ENCODE results near the gene SRCIN1.
"Not testable (repeated sequence)": the region's sequence is repeated elsewhere in the genome, so short reads cannot be mapped to it uniquely, and the experiment has no call there.

SRCIN1 gene

DNA sequence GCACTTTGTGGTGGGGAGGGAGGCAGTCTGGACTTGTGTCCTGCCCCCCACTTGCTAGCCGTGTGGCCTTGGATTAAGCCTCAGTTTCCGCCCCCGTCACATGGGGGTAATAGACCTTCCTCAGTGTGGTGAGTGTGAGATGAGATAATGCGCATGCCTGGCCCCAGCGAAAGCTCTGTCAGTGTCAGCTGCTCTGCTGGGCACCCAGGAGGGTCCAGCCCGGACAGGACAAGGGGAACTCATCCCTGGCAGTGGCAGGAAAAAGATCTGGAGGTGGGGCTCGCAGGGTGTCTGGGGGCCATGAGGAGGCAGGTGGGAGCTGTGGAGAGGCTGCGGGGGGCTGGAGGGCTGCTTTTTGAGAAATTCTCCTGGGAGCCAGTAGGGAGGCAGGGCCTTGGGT lies 63.5 kb downstream of the SRCIN1 start:
- DNase-seq = no peak

DNA sequence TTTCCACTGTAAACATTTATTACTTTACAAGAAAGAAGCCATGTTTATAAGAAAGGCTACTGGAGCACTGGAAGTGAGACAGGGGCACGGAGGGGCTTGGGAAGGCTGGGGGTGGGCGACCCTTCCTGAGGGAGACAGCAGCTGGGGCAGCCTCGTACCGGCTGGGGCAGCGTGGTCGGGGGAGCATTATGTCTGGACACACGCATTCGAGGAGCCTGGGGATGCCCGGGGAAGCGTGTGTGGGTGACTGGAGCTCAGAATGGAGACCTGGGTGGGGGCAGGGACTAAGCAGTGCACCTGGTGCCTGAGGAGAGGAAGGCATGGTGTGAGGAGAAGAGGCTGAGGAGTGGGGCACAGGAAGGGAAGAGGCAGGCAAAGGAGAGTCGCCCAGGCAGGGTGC lies 64.5 kb downstream of the SRCIN1 start:
- DNase-seq = peak; percentile 43

DNA sequence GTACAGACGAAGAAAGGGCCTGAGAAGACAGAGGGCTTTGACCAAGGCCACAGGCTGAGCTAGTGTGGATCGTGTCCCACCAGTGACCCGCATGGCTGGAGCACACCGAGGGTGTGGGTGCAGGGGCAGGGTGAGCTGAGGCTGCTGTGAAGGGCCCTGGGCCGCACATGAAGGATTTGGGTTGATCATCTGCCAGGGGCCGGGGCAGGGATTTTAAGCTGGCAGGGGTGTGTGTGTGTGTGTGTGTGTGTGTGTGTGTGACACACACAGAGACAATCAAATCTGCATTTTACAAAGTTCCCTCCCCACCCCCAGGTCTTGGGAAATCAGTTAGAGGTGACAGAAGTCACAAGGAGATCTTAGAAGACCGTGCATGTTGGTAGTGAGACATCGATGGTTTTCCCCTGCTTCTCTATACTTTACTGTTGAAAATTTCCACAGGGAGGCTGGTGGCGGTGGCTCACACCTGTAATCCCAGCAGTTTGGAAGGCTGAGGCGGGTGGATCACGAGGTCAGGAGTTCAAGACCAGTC lies 65.2 kb downstream of the SRCIN1 start:
- DNase-seq = no peak

DNA sequence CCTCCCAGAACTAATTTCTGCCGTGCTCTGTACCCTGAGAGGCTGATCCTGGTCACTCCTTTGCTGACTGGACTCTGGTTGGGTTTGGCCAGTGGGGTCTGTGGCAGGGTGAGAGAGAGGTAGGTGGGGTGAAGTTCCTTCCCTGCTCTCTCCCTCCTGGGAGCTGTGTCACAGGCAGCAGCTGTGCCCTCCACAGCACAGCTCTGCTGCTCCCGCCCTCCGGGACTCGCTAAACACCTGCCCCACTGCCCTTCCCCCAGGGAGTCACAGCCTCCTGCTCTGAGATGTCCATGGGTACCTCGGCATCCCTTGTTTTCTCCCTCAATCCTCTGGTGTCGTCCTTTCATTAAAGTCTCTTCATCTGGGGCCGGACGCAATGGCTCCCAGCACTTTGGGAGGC lies 66.4 kb downstream of the SRCIN1 start:
- peak; percentile 95 for DNase-seq

DNA sequence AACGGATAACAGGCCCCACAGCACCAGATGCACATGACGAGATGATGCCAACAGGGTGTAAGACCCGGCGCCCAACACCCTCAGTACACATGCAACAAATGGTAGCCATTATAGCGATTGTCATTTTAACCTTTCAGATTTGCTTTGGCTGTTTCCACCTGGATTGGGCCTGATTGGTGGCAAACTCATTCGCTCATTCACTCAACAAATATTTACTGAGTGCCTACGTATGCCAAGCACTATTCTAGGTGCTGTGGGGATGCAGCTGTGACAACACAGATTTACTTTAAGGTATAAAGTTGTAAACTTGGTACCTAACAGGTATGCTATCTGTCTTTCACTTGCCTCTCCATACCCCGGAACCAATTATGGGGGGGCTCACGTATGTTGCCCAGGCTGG lies 66.8 kb downstream of the SRCIN1 start:
- DNase-seq = peak; percentile 98

DNA sequence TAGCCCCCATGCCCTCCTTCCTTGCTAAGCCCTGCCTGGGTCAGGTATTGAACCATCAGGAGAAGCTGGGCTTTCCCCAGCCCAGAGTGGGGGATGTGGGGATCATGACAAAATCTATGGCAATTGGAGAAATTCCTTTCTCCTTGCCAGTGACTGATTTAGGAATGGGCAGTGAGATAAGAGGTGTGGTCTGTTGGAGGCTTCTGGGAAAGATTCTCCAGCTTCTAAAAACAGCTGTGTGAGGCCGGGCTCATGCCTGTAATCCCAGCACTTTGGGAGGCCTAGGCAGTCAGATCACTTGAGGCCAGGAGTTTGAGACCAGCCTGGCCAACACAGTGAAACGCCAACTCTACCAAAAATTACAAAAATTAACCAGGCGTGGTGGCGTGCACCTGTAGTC lies 69.1 kb downstream of the SRCIN1 start:
- DNase-seq = no peak

DNA sequence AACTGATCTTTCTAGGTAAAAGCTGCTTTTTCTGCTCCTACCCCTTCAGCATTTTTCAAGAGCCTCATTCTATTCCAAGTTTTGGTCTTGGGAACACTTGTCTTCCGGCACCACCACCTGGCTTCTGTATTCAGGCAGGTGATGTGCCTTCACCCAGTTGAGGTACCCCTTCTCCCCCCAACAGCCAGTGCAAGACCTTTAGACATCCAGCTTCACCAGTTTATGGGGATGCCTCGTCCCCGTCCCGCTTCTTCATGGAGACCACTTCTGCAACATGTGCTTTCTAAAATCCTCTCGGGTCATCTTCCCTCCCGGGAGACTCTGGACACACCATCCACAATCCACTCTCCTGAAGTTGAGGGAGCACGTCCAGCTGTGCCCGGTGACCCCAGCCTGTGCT lies 69.9 kb downstream of the SRCIN1 start:
- DNase-seq = no peak

DNA sequence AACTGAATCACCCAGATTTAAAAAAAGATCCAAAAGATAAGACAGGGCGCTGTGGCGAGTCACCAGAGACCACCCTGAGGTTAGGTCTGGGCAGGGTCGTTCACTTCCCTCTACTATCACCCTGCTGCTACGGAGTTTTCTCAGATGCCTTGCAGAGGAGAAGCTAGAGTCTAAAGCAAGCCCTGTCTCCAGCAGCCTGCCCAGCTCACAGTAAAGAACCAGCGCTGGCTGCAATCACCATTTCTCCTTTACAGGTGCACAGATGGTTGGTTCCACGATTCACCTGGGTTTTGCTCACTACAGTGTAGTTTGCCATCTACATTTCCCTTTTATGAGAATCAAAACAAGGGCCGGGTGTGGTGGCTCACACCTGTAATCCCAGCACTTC lies 71.3 kb downstream of the SRCIN1 start:
- peak; percentile 57 for DNase-seq

DNA sequence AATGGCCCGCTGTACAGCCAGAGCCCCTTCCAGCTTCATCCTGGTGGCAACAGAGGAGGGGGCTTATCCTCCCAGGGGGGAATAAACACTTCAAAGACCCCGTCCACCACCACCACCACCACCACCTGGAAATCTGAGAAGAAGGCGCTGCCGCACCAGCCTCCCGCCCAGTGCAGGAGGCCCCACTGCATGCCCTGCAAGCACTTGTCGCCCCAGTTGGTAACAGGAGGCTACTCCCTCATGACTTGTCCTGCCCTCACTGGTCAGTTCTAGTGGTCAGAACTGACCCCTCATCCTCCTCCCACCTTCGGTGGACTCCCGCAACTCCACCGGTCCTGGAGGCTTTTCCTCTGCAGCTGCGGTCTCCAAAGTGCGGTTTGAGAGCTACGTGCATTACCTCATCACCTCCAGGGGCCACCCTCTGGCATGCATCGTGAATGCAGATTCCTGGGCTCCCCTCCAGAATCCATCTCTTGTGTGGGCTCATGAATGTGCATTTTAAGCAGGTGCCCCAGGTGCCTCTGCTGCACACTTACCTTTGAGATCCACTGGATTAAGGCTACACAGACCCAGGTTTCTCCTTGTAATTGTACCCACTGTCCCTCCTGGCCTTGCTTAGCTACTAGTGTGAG lies 71.8 kb downstream of the SRCIN1 start:
- DNase-seq = peak; percentile 60

DNA sequence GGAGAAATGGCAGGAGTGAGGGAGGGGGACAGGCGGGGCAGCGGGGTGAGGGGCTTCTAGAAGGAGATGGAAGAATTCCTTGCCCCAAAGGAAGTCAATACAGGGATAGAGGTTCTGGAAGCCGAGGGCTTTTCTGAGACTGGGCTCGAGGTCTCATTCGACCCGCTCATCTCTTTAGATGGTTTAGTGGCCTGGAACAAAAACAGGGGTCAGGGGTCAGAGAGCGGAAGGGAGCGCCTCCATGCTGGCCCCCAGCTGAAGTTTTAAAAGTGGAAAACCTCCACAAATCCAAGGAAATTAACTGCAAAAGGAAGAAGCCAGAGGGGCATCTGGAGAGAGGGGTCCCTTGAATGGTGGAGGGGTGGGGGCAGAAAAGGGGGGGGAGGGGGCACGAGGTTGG lies 72.5 kb downstream of the SRCIN1 start:
- no peak for DNase-seq

DNA sequence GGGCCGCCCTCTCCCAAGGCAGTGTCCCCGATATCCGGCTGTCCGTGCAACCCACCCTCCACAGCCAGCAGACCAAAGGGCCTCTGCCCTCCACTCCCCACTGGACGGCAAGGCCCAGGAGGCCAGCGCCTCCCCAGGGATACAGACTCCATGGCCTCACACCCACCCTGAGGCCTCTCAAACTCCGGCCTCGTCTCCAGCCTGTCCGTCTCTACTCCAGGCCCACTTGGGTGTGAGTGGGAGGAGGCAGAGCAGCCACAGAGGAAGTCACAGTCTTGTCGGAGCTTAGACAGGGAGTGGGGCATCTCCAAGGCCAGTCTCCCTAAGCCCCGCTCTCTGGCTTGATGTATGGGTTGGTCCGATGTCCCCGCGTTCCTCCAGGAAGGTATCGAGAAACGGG lies 73.3 kb downstream of the SRCIN1 start:
- no peak for DNase-seq

DNA sequence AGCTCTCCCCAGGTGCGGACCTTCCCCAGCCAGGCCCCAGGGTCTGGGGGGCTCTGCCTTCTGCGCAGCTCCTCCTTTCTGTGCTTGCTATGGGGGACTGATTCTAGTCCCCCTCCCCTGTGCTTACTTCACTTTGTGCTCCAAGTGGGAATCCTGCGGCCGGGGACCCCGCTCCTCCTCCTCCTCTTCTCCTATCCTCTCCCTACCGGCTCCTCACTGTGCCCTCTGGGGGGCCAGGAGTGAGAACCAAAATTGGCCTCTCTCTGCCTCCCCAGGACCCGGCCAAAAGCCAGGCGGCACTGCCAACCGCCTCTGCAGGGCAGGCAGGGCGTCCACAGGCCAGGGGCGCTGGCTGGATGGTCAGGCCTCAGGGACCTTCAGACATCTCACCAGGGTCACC lies 74.0 kb downstream of the SRCIN1 start:
- not testable (repeated sequence) for DNase-seq

DNA sequence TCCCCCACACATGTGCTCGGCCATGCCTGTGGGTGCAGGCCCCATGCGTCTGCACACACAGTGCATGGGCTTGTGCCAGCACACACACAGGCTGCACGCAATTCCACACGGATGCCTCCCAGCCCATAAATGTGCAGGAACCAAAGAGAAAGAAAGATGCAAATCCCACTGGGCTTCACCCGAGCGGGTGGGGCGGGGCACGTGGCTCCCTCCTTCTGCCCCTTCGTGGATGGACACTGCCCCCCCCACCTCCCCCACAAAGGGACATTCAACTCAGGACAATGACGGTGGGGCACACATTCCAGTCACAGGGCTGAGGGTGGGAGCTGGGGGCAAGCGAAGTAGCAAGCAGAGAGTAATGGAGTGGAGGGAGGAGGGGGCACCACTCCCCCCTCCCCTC lies 74.9 kb downstream of the SRCIN1 start:
- DNase-seq = not testable (repeated sequence)

DNA sequence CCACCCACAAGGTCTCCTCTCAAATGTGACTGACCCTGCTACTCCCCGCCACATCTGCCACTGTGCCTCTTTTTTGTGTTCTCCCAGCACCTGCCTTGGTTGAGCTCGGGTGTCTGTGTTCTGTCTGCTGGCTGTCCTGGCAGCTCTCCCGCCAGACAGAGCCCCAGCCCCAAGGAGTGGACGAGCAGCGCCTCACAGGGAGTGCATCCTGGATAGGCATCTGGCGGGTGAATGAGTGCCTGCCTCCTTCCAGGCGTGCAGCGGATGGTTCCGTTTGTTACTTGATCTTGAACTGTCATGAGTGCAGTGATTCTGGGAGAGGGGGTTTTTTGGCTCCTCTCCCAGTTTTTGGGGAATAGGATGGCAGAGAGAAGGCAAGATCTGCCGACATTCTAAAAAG lies 77.6 kb downstream of the SRCIN1 start:
- DNase-seq = peak; percentile 76

DNA sequence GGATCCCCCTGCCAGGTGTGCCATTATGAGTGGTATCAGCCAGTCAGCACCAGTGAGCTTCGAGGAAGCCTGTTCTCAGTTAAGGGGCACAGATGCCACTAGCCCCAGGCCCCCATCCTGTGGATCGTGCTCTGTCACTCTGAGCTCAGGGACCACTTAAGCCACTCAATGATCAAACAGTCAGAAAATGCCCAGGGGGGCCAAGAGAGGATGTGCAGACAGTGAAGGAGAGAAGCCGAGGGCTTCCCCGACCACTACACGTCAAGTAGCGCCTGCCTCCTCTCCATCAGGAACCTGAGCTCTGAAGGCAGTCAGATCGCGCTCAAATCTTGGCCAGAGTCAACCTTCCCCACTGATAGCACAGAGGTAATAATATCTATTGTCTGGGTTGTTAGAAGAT lies 79.2 kb downstream of the SRCIN1 start:
- DNase-seq = not testable (repeated sequence)

DNA sequence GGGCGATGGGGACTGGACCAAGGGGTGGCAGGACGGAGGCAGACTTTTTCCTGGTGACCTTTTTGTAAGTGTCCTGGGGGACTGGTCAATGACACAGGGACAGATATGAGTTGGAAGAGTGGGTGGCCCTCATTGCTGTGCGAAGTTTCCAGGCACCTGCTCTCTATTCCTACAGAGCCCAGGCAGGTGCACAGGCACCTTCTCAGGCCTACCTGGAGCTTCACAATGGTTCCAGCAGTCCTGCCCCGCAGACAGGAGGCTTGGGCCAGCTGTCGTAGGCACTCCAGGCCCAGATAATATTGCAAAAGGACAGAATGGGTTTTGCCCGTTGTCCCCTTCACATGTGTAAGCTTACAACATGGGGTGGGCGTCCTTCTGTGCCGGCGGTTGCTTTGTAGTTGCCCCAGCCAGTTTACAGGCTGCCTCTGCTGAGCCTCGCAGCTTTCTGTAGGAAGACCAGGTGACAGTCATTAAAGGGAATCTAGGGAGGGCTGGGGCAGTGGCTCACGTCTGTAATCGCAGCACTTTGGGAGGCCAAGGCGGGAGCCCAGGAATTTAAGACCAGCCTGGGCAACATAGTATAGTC lies 93.2 kb downstream of the SRCIN1 start:
- no peak for DNase-seq

DNA sequence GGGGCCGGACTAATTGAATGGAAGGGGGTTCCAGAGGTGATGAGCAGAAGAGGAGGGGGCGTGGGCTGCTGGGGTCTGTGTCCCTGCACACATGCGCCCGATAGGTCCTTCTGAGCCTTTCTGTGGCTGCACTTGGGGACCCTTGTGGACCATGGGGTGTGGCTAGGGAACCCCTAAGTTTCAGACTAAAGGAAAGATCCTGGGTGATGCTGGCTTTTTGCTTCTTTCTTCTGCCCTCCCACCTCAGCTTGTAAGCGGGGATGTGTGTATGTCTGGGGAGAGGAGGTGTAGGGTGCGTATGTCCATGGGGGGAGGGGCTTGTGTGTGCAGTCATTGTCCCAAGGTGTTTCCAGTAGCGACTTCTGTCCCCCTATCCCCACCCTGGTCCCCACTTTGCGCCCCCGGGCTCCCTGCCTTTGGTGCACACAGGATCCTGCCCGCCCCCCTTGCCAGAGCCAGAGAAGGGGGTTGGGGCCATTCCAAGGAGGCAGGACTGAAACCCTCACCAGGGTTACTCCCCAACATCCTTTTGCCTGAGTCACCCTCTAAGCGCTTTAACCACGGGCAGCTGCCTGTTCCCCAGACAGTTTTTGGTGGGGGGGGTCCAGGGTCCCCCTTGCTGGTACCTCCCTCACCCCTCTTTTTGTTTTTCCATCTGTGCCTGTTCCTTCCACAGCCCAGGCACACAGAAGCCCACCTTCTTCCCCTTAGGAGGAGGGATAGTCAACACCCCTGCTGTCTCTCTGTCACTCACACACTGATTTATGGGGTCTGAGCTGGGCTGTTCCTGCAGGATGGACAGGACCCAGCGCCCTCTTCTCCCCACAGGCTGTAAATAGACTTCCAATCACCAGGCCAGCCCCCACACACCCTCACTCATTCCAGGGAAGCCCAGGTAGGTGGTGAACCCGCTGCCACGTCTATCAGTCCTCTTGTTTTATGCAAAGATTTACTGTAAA lies 94.3 kb downstream of the SRCIN1 start:
- no peak for DNase-seq

DNA sequence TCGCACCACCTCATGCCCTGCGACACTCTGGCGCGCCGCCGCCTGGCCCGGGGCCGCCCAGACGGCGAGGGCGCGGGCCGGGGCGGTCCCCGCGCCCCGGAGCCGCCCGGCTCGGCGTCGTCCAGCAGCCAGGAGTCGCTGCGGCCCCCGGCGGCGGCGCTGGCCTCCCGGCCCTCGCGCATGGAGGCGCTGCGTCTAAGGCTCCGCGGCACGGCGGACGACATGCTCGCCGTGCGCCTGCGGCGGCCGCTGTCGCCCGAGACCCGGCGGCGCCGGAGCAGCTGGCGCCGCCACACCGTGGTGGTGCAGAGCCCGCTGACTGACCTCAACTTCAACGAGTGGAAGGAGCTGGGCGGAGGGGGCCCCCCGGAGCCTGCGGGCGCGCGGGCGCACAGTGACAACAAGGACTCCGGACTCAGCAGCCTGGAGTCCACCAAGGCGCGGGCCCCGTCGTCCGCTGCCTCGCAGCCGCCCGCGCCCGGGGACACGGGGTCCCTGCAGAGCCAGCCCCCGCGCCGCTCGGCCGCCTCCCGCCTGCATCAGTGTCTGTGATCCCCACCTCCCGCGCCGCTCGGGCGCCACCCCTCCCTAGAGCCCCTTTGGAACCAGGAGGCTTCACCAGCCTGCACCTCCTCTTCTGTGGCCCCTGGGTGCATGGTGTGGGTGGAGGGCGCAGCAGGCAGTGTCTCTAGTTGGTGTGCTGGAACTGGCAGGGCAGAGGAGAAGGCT lies 95.2 kb downstream of the SRCIN1 start:
- no peak for DNase-seq

DNA sequence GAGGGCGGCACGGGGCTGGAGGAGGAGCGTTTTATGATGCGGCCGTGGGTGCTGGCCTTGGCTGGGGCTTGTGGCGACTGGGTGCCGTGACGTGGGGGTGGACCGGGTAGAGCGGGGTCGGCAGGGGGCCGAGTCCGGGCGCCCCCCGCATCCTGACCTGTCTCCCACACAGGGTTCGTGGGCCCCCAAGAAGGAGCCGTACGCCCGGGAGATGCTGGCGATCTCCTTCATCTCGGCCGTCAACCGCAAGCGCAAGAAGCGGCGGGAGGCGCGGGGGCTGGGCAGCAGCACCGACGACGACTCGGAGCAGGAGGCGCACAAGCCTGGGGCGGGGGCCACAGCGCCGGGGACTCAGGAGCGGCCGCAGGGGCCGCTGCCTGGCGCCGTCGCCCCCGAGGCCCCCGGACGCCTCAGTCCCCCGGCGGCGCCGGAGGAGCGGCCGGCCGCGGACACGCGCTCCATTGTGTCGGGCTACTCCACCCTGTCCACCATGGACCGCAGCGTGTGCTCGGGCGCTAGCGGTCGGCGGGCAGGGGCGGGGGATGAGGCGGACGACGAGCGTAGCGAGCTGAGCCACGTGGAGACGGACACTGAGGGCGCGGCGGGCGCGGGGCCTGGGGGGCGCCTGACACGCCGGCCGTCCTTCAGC lies 95.9 kb downstream of the SRCIN1 start:
- DNase-seq = no peak

DNA sequence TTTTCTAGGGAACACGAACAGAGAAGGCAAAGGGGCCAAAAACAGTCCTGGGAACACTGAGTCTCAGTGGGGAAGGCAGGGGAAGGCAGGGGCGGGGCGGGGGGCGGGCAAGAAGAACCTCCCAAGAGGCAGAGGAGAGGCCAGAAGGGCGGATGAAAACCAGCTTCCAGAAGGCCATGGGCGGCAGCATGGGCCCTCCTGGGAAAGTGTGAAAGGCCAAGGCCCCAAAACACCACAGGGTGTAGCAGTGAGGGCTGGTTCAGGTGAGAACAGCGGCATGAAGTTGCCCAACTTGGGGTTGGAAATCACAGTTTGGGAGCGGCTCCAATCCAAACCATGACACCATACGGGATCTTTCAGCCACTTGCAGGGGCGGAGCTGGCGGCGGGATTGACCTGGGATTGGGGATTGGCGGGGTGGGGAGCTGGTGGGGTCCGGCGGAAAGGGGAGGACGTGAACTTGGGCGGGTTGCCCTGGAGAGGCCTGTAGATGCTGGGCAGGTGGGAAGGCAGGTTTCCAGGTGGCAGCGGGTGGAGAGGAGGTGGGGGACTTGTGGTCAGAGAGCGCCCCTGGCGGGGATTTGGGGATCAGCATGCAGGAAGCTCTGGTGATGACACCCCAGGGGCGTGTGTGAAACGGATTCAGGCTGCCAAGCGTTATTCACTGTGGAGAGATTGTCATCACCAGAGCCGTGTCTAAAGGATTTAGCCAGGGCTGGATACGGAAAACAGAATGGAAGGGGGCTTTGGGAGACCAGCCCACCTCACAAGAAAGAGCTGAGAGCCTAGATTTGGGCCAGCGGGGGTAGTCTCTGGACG lies 96.6 kb downstream of the SRCIN1 start:
- DNase-seq = peak; percentile 84

DNA sequence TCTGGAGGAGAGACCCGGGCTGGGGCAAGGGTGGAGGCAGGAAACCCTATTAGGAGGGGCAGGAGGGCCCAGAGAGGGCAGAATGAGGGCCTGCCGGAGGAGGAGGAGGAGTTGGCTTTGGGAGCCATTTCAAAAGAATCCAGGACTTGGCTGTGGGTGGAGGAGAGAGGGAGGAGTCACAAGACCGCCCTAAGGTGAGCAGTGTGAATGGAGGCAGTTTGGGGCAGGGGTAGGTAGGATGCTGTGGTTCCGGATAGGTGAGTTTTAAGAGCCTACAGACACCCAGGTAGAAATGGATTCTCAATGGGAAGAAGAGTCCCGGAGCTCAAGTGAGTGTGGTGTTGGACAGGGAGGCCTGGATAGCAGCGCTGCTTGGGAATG lies 97.2 kb downstream of the SRCIN1 start:
- DNase-seq = no peak
